HepG2 (cell line): ENCODE measurements around the gene RAPGEF6. TPM values are rescaled to one million over a fixed set of nuclear protein-coding genes. Genes with fewer than 3 reads are reported as not detected.
A peak's percentile ranks its signal among the peaks of the same experiment; 100 is the strongest.

Experiments
- FOXA3 ChIP-seq: IDR thresholded peaks from 2 replicates; pipeline ENCODE4 v1.6.1; 2016; ENCODE audit warnings: missing genetic modification reagents, missing compliant biosample characterization
- FOXC1 ChIP-seq: sonication (generic); formaldehyde crosslinking; IDR thresholded peaks from 2 replicates; pipeline ENCODE4 v1.8.0; 2022; ENCODE audit warnings: mild to moderate bottlenecking, missing genetic modification reagents, borderline replicate concordance
- RARG ChIP-seq: sonication (generic); formaldehyde crosslinking; IDR thresholded peaks from 2 replicates; pipeline ENCODE4 v1.4.0; 2020; ENCODE audit warnings: low read depth, mild to moderate bottlenecking, missing genetic modification reagents
- ZBTB7A ChIP-seq: sonication (generic); formaldehyde crosslinking; IDR thresholded peaks from 2 replicates; pipeline ENCODE4 v1.8.0; 2022; ENCODE audit warnings: mild to moderate bottlenecking, missing genetic modification reagents
- polyA plus RNA-seq, 8 experiments: library from polyadenylated mRNA; depleted of rRNA in 3 of 8; stranded (reverse) in 7 of 8; unstranded in 1 of 8; fragments of >200 nt; fragmentation: Illumina TruSeq in 4 of 8; extraction: Trizol in 4 of 8; gene quantifications; 2 replicates each; pipeline versions ENCODE4 v1.2.1 to v1.2.3, GENCODE V29; 2011 to 2016; ENCODE audit warnings: low read depth in 4 of 8, missing spikeins in 1 of 8, mixed read lengths in 1 of 8; ENCODE audit not compliant: insufficient read depth in 1 of 8
- total RNA-seq, 5 experiments: library from RNA; depleted of rRNA; stranded (reverse); fragments of >200 nt; fragmentation: Illumina TruSeq; extraction: Trizol; gene quantifications; 2 replicates each; pipeline ENCODE4 v1.2.3, GENCODE V29; 2016; ENCODE audit warnings: low read depth in 1 of 5
- TF ChIP-seq, protein P1 (sequence below): IDR thresholded peaks from 2 replicates; pipeline ENCODE4 v1.6.1; 2012; ENCODE audit warnings: inconsistent platforms
- TF ChIP-seq, protein P2 (sequence below): sonication (generic); formaldehyde crosslinking; conservative IDR thresholded peaks from 2 replicates; pipeline ENCODE4 v1.4.0; 2020; ENCODE audit warnings: mild to moderate bottlenecking, missing genetic modification reagents, moderate library complexity
- TF ChIP-seq, protein P3 (sequence below): sonication (generic); formaldehyde crosslinking; IDR thresholded peaks from 2 replicates; pipeline ENCODE4 v1.5.1; 2020; ENCODE audit warnings: mild to moderate bottlenecking, missing genetic modification reagents, borderline replicate concordance

Gene RAPGEF6
- total and polyA plus RNA-seq, 2 of the 13 experiments (the other 11 are each of a cell fraction or from before 2014, with no cell fraction given): 7.7 to 24.6 TPM

DNA sequence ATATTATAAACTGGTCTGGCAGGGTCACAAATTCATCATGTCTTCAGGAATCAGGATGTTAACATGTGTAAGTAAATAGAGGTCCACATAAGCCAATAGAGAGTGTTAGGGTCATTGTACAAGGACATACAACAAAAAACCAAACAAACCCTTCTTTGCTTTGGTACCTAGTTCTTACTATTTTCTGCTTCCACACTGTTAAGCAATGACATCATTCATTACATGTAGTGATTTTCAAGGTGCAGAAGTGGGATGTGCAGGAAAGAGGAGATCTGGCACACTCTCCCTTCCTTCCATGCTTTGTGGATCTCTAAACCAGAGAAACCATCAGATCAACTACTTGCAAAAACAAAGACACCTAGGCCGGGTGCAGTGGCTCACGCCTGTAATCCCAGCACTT, 184.1 kb downstream of the RAPGEF6 start (continued):
- TF ChIP-seq FOXC1 (CRISPR knock-in tag) (no peak), FOXA3 (CRISPR knock-in tag) (0 out of 2 replicates have a peak, but pooled peaks have one; percentile 21), RARG (no peak), ZBTB7A (CRISPR knock-in tag) (no peak)
- TF ChIP-seq, protein P1, sequence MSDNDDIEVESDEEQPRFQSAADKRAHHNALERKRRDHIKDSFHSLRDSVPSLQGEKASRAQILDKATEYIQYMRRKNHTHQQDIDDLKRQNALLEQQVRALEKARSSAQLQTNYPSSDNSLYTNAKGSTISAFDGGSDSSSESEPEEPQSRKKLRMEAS: no peak
- TF ChIP-seq, protein P2, sequence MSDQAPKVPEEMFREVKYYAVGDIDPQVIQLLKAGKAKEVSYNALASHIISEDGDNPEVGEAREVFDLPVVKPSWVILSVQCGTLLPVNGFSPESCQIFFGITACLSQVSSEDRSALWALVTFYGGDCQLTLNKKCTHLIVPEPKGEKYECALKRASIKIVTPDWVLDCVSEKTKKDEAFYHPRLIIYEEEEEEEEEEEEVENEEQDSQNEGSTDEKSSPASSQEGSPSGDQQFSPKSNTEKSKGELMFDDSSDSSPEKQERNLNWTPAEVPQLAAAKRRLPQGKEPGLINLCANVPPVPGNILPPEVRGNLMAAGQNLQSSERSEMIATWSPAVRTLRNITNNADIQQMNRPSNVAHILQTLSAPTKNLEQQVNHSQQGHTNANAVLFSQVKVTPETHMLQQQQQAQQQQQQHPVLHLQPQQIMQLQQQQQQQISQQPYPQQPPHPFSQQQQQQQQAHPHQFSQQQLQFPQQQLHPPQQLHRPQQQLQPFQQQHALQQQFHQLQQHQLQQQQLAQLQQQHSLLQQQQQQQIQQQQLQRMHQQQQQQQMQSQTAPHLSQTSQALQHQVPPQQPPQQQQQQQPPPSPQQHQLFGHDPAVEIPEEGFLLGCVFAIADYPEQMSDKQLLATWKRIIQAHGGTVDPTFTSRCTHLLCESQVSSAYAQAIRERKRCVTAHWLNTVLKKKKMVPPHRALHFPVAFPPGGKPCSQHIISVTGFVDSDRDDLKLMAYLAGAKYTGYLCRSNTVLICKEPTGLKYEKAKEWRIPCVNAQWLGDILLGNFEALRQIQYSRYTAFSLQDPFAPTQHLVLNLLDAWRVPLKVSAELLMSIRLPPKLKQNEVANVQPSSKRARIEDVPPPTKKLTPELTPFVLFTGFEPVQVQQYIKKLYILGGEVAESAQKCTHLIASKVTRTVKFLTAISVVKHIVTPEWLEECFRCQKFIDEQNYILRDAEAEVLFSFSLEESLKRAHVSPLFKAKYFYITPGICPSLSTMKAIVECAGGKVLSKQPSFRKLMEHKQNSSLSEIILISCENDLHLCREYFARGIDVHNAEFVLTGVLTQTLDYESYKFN: peak; percentile 39; the same call in 1 of the 2 replicates
- TF ChIP-seq, protein P3, sequence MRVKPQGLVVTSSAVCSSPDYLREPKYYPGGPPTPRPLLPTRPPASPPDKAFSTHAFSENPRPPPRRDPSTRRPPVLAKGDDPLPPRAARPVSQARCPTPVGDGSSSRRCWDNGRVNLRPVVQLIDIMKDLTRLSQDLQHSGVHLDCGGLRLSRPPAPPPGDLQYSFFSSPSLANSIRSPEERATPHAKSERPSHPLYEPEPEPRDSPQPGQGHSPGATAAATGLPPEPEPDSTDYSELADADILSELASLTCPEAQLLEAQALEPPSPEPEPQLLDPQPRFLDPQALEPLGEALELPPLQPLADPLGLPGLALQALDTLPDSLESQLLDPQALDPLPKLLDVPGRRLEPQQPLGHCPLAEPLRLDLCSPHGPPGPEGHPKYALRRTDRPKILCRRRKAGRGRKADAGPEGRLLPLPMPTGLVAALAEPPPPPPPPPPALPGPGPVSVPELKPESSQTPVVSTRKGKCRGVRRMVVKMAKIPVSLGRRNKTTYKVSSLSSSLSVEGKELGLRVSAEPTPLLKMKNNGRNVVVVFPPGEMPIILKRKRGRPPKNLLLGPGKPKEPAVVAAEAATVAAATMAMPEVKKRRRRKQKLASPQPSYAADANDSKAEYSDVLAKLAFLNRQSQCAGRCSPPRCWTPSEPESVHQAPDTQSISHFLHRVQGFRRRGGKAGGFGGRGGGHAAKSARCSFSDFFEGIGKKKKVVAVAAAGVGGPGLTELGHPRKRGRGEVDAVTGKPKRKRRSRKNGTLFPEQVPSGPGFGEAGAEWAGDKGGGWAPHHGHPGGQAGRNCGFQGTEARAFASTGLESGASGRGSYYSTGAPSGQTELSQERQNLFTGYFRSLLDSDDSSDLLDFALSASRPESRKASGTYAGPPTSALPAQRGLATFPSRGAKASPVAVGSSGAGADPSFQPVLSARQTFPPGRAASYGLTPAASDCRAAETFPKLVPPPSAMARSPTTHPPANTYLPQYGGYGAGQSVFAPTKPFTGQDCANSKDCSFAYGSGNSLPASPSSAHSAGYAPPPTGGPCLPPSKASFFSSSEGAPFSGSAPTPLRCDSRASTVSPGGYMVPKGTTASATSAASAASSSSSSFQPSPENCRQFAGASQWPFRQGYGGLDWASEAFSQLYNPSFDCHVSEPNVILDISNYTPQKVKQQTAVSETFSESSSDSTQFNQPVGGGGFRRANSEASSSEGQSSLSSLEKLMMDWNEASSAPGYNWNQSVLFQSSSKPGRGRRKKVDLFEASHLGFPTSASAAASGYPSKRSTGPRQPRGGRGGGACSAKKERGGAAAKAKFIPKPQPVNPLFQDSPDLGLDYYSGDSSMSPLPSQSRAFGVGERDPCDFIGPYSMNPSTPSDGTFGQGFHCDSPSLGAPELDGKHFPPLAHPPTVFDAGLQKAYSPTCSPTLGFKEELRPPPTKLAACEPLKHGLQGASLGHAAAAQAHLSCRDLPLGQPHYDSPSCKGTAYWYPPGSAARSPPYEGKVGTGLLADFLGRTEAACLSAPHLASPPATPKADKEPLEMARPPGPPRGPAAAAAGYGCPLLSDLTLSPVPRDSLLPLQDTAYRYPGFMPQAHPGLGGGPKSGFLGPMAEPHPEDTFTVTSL: peak; percentile 24; the same call in 1 of the 2 replicates
